ENCODE data around the gene SCARF1. TPM values are rescaled to one million over a fixed set of nuclear protein-coding genes. Genes with fewer than 3 reads are reported as not detected.
A peak's percentile ranks its signal among the peaks of the same experiment; 100 is the strongest.

SCARF1 gene
- total and polyA plus RNA-seq, 3 experiments from 2014 or later = 0.39 to 0.94 (median 0.71) TPM

- peaks cover 0 to 6% of the 10 kb centered on the region in 2 donors for H3K27me3 Mint-ChIP-seq
- H3K4me3 ChIP-seq (ENCODE audit: low read length) = no peak overlapping the region
- H3K27ac Mint-ChIP-seq = no peak overlapping the region
- H3K4me1 ChIP-seq (ENCODE audit: insufficient read depth, low read length) = peaks cover 17% of the 10 kb centered on the region
- DNase-seq = no peak
- ChIA-PET CTCF (no interaction called here), POLR2A (no interaction called here)
- peak overlapping the region in 1 of 7 donors; percentile 73 for H3K4me3 Mint-ChIP-seq
- peaks cover 7 to 21% (median 7%) of the 10 kb centered on the region in 3 donors for H3K4me1 Mint-ChIP-seq
- no peaks in the 10 kb centered on the region for H3K36me3 ChIP-seq (ENCODE audit: insufficient read depth, low read length)
- no peak overlapping the region for H3K27ac ChIP-seq (ENCODE audit: low read depth, low read length)
- H3K27me3 ChIP-seq (ENCODE audit: insufficient read depth, low read length, poor library complexity, severe bottlenecking) = no peaks in the 10 kb centered on the region
- no peaks in the 10 kb centered on the region for H3K9me3 ChIP-seq (ENCODE audit: low read length)
- no peaks in the 10 kb centered on the region for H3K9me3 Mint-ChIP-seq
- H3K36me3 Mint-ChIP-seq = peaks cover 0 to 7% (median 0%) of the 10 kb centered on the region in 3 donors
Observed at GRCh38 chr17:1625053-1625452, 20.5 kb downstream of the SCARF1 start.

- ChIA-PET POLR2A (no interaction called here), CTCF (no interaction called here)
- DNase-seq = no peak
- Mint-ChIP-seq H3K27me3 (peaks cover 0 to 6% of the 10 kb centered on the region in 2 donors), H3K27ac (no peak overlapping the region), H3K9me3 (no peaks in the 10 kb centered on the region), H3K4me3 (no peak overlapping the region), H3K4me1 (peaks cover 5 to 19% (median 6%) of the 10 kb centered on the region in 3 donors), H3K36me3 (peaks cover 0 to 7% (median 0%) of the 10 kb centered on the region in 3 donors)
- H3K9me3 ChIP-seq (ENCODE audit: low read length) = no peaks in the 10 kb centered on the region
- no peaks in the 10 kb centered on the region for H3K27me3 ChIP-seq (ENCODE audit: insufficient read depth, low read length, poor library complexity, severe bottlenecking)
- H3K36me3 ChIP-seq (ENCODE audit: insufficient read depth, low read length) = no peaks in the 10 kb centered on the region
- no peak overlapping the region for H3K27ac ChIP-seq (ENCODE audit: low read depth, low read length)
- H3K4me1 ChIP-seq (ENCODE audit: insufficient read depth, low read length) = peaks cover 15% of the 10 kb centered on the region
- H3K4me3 ChIP-seq (ENCODE audit: low read length) = no peak overlapping the region
Observed at GRCh38 chr17:1624650-1625049, 20.9 kb downstream of the SCARF1 start.

DNA sequence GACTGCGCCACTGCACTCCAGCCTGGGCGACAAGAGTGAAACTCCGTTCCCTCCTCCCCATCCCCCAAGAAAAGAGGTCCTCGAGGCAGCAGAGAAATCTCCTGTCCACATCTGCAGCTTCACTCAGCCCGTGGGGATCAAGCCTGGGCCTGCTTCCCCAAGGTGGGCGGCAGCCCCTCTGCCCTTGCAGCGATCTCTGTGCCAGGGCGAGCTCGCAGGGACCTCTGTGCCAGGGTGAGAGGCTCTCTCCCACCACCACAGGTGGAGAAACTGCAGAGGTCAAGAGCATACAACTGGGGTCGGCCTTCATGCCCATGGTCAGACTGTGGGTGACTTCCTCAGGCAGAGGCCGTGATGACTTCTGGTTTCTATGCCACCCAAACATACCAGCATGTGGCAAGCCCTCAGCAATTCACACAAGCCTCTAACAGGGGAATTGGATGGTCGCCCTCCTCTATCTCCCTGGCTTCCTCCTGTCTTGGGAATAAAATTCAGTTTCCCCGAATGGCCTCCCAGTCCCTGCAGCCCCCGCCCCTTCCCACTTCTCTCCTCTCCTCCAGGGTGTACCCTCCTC lies 22.4 kb downstream of the SCARF1 start:
- Histone ChIP-seq H3K9me3 (ENCODE audit: low read length) (no peaks in the 10 kb centered on the region), H3K36me3 (ENCODE audit: insufficient read depth, low read length) (no peaks in the 10 kb centered on the region), H3K4me3 (ENCODE audit: low read length) (no peak overlapping the region), H3K27ac (ENCODE audit: low read depth, low read length) (no peak overlapping the region), H3K27me3 (ENCODE audit: insufficient read depth, low read length, poor library complexity, severe bottlenecking) (no peaks in the 10 kb centered on the region), H3K4me1 (ENCODE audit: insufficient read depth, low read length) (peaks cover 11% of the 10 kb centered on the region)
- ChIA-PET CTCF (interaction anchor here (1.2 kb wide), 1 partner anchor 258 kb away, joined by 4 read pairs; no protein-coding TSS in a partner anchor), POLR2A (no interaction called here)
- Mint-ChIP-seq H3K9me3 (no peaks in the 10 kb centered on the region), H3K36me3 (peaks cover 0 to under 1% (median 0%) of the 10 kb centered on the region in 3 donors), H3K27ac (no peak overlapping the region), H3K4me1 (peaks cover 4 to 13% (median 6%) of the 10 kb centered on the region in 3 donors), H3K4me3 (peak overlapping the region in 1 of 7 donors; percentile 32), H3K27me3 (peaks cover 0 to 6% of the 10 kb centered on the region in 2 donors)
- no peak for DNase-seq

GRCh38 chr17:1621273-1621954 lies 24.1 kb downstream of the SCARF1 start:
- ChIA-PET POLR2A (no interaction called here), CTCF (interaction anchor here (1.2 kb wide), 1 partner anchor 256 kb away, joined by 4 read pairs; no protein-coding TSS in a partner anchor)
- H3K27me3 Mint-ChIP-seq = peaks cover 0 to 2% of the 10 kb centered on the region in 2 donors
- no peak for DNase-seq
- no peak overlapping the region for H3K27ac ChIP-seq (ENCODE audit: low read depth, low read length)
- no peaks in the 10 kb centered on the region for H3K9me3 Mint-ChIP-seq
- peak overlapping the region in 1 of 7 donors; percentile 27 for H3K4me3 Mint-ChIP-seq
- H3K4me1 Mint-ChIP-seq = peaks cover 0 to 1% (median 0%) of the 10 kb centered on the region in 3 donors
- H3K27me3 ChIP-seq (ENCODE audit: insufficient read depth, low read length, poor library complexity, severe bottlenecking) = no peaks in the 10 kb centered on the region
- H3K27ac Mint-ChIP-seq = no peak overlapping the region
- H3K36me3 ChIP-seq (ENCODE audit: insufficient read depth, low read length) = no peaks in the 10 kb centered on the region
- H3K4me3 ChIP-seq (ENCODE audit: low read length) = no peak overlapping the region
- H3K9me3 ChIP-seq (ENCODE audit: low read length) = no peaks in the 10 kb centered on the region
- H3K4me1 ChIP-seq (ENCODE audit: insufficient read depth, low read length) = no peaks in the 10 kb centered on the region
- no peaks in the 10 kb centered on the region for H3K36me3 Mint-ChIP-seq

DNA sequence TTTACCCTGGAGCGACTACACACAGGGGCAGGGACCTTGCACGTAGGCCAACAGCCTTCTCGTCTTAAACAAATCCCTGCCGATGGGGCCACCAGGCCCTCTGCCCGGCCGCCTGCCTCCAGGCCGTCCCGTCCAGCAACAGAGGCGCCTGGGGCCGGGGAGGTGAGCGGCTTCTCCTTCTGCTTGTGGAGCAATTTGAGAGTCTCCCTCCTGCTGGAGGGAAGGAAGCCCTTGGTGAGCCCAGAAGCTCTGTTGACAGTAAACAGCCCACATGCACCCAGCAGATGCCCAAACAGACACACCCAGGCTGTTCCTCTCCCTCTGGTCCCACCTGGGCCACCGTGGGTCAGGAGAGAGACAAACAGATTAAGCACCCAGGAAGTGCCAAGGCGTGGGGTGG lies 25.0 kb downstream of the SCARF1 start:
- CTCF ChIA-PET = interaction anchor here (1.1 kb wide), 1 partner anchor 9 kb away, joined by 3 read pairs; no protein-coding TSS in a partner anchor
- no peak overlapping the region for H3K4me3 Mint-ChIP-seq
- Histone ChIP-seq H3K27me3 (ENCODE audit: insufficient read depth, low read length, poor library complexity, severe bottlenecking) (no peaks in the 10 kb centered on the region), H3K4me1 (ENCODE audit: insufficient read depth, low read length) (no peaks in the 10 kb centered on the region), H3K36me3 (ENCODE audit: insufficient read depth, low read length) (no peaks in the 10 kb centered on the region), H3K4me3 (ENCODE audit: low read length) (no peak overlapping the region), H3K9me3 (ENCODE audit: low read length) (no peaks in the 10 kb centered on the region), H3K27ac (ENCODE audit: low read depth, low read length) (no peak overlapping the region)
- H3K27ac Mint-ChIP-seq = no peak overlapping the region
- POLR2A ChIA-PET = no interaction called here
- no peaks in the 10 kb centered on the region for H3K36me3 Mint-ChIP-seq
- no peaks in the 10 kb centered on the region for H3K9me3 Mint-ChIP-seq
- H3K27me3 Mint-ChIP-seq = peaks cover 0 to 1% of the 10 kb centered on the region in 2 donors
- DNase-seq = no peak
- no peaks in the 10 kb centered on the region for H3K4me1 Mint-ChIP-seq

GRCh38 chr17:1617620-1618174 lies 27.8 kb downstream of the SCARF1 start:
- Mint-ChIP-seq H3K27ac (peak overlapping the region in 1 of 8 donors; percentile 54), H3K9me3 (no peaks in the 10 kb centered on the region), H3K4me3 (peak overlapping the region in 1 of 7 donors; percentile 27), H3K27me3 (peaks cover 0 to 1% of the 10 kb centered on the region in 2 donors), H3K4me1 (no peaks in the 10 kb centered on the region), H3K36me3 (no peaks in the 10 kb centered on the region)
- H3K4me1 ChIP-seq (ENCODE audit: insufficient read depth, low read length) = no peaks in the 10 kb centered on the region
- H3K27me3 ChIP-seq (ENCODE audit: insufficient read depth, low read length, poor library complexity, severe bottlenecking) = no peaks in the 10 kb centered on the region
- H3K9me3 ChIP-seq (ENCODE audit: low read length) = no peaks in the 10 kb centered on the region
- H3K4me3 ChIP-seq (ENCODE audit: low read length) = no peak overlapping the region
- no peak overlapping the region for H3K27ac ChIP-seq (ENCODE audit: low read depth, low read length)
- DNase-seq = no peak
- POLR2A ChIA-PET = interaction anchor here (0.7 to 0.9 kb wide), 2 partner anchors 11 to 13 kb away, joined by 3 read pairs; partner anchors contain the start of gene SLC43A2
- H3K36me3 ChIP-seq (ENCODE audit: insufficient read depth, low read length) = no peaks in the 10 kb centered on the region
- CTCF ChIA-PET = interaction anchor here (1.2 kb wide), 1 partner anchor 12 kb away, joined by 4 read pairs; no protein-coding TSS in a partner anchor

GRCh38 chr17:1616101-1616500 lies 29.4 kb downstream of the SCARF1 start:
- Mint-ChIP-seq H3K36me3 (no peaks in the 10 kb centered on the region), H3K27me3 (peaks cover 0 to 1% of the 10 kb centered on the region in 2 donors), H3K4me1 (no peaks in the 10 kb centered on the region), H3K4me3 (no peak overlapping the region), H3K27ac (peak overlapping the region in 1 of 8 donors; percentile 70), H3K9me3 (no peaks in the 10 kb centered on the region)
- Histone ChIP-seq H3K9me3 (ENCODE audit: low read length) (no peaks in the 10 kb centered on the region), H3K36me3 (ENCODE audit: insufficient read depth, low read length) (no peaks in the 10 kb centered on the region), H3K4me1 (ENCODE audit: insufficient read depth, low read length) (no peaks in the 10 kb centered on the region), H3K27me3 (ENCODE audit: insufficient read depth, low read length, poor library complexity, severe bottlenecking) (no peaks in the 10 kb centered on the region), H3K27ac (ENCODE audit: low read depth, low read length) (no peak overlapping the region), H3K4me3 (ENCODE audit: low read length) (no peak overlapping the region)
- ChIA-PET POLR2A (interaction anchor here (0.5 kb wide), 2 partner anchors 276 to 686 kb away, joined by 3 to 6 read pairs; no protein-coding TSS in a partner anchor), CTCF (interaction anchor here (0.6 to 1.2 kb wide), 3 partner anchors 14 to 287 kb away, joined by 3 read pairs; no protein-coding TSS in a partner anchor)
- DNase-seq = no peak

DNA sequence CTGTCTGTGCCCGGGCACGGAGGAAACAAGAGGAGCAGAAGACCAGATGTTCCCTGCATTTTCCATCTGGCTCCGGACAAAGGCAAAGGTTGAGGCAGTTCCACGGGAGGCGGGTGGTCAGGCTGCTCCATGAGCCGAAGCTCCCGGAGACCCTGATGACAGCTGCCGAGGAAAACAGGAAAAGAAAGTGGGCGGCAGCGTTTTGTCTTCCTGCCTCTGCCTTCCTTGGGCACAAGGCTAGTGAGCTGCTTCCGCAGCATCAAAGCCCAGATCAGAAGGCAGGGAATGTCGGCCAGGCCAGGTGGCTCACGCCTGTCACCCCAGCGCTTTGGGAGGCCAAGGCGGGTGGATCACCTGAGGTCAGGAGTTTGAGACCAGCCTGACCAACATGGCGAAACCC lies 33.1 kb downstream of the SCARF1 start:
- POLR2A ChIA-PET = no interaction called here
- H3K4me1 Mint-ChIP-seq = peaks cover 1 to 2% (median 1%) of the 10 kb centered on the region in 3 donors

More for the DNA sequence above, 33.1 kb downstream of the SCARF1 start:
- DNase-seq = no peak
- Mint-ChIP-seq H3K4me3 (no peak overlapping the region), H3K36me3 (no peaks in the 10 kb centered on the region), H3K9me3 (no peaks in the 10 kb centered on the region), H3K27ac (no peak overlapping the region), H3K27me3 (no peaks in the 10 kb centered on the region)
- Histone ChIP-seq H3K4me3 (ENCODE audit: low read length) (no peak overlapping the region), H3K27ac (ENCODE audit: low read depth, low read length) (no peak overlapping the region), H3K36me3 (ENCODE audit: insufficient read depth, low read length) (no peaks in the 10 kb centered on the region), H3K27me3 (ENCODE audit: insufficient read depth, low read length, poor library complexity, severe bottlenecking) (no peaks in the 10 kb centered on the region), H3K4me1 (ENCODE audit: insufficient read depth, low read length) (no peaks in the 10 kb centered on the region), H3K9me3 (ENCODE audit: low read length) (no peaks in the 10 kb centered on the region)
- CTCF ChIA-PET = interaction anchor here (1.1 kb wide), 1 partner anchor 16 kb away, joined by 4 read pairs; no protein-coding TSS in a partner anchor

Data from CD8-positive, alpha-beta memory T cell (primary cell).